KMS-11 (cell line): ENCODE results near the gene MED4.

Source experiments
- H2AFZ ChIP-seq: fragments of 200-600 bp; sonication (generic); 2 replicates; pipeline ENCODE4 v1.6.1; 2016; ENCODE audit warnings: antibody characterized with exemption, mixed run types, low read depth
- H3K27ac ChIP-seq: fragments of 200-600 bp; sonication (generic); 2 replicates; pipeline ENCODE4 v1.6.1; 2016; ENCODE audit warnings: mild to moderate bottlenecking, mixed run types
- H3K27me3 ChIP-seq: fragments of 200-600 bp; sonication (generic); 2 replicates; pipeline ENCODE4 v1.6.1; 2017; ENCODE audit warnings: mild to moderate bottlenecking, low read depth, mixed run types, moderate library complexity; ENCODE audit not compliant: insufficient read depth
- H3K36me3 ChIP-seq: fragments of 200-600 bp; sonication (generic); 2 replicates; pipeline ENCODE4 v1.6.1; 2017; ENCODE audit warnings: mild to moderate bottlenecking, mixed run types; ENCODE audit not compliant: insufficient read depth
- H3K4me1 ChIP-seq: fragments of 200-600 bp; sonication (generic); 2 replicates; pipeline ENCODE4 v1.6.1; 2016; ENCODE audit warnings: mild to moderate bottlenecking, low read depth, mixed run types; ENCODE audit not compliant: poor library complexity, severe bottlenecking
- H3K4me2 ChIP-seq: fragments of 200-600 bp; sonication (generic); 2 replicates; pipeline ENCODE4 v1.7.0; 2016; ENCODE audit warnings: mild to moderate bottlenecking, mixed run types
- H3K4me3 ChIP-seq: fragments of 200-600 bp; sonication (generic); IDR thresholded peaks from 2 replicates; pipeline ENCODE4 v1.6.1; 2017; ENCODE audit warnings: low read depth, low read length, mixed read lengths; ENCODE audit not compliant: insufficient read depth
- H3K79me2 ChIP-seq: fragments of 200-600 bp; sonication (generic); 2 replicates; pipeline ENCODE4 v1.6.1; 2016; ENCODE audit warnings: low read depth, mixed run types; ENCODE audit not compliant: insufficient read depth
- H3K9ac ChIP-seq: fragments of 200-600 bp; sonication (generic); 2 replicates; pipeline ENCODE4 v1.6.1; 2016; ENCODE audit warnings: mild to moderate bottlenecking, mixed run types
- H4K20me1 ChIP-seq: fragments of 200-600 bp; sonication (generic); 2 replicates; pipeline ENCODE4 v1.6.1; 2016; ENCODE audit warnings: mild to moderate bottlenecking, mixed run types; ENCODE audit not compliant: insufficient read depth
- CTCF ChIP-seq: fragments of 200-600 bp; sonication (generic); conservative IDR thresholded peaks from 2 replicates; pipeline ENCODE4 v1.6.1; 2017; ENCODE audit warnings: low read depth, mild to moderate bottlenecking, antibody characterized with exemption, low read length, moderate library complexity, mixed read lengths

MED4 gene

GRCh38 chr13:48110132-48110868 is 15.4 kb upstream of the MED4 start:
- H3K4me1 ChIP-seq, result no peaks in the 10 kb centered on the region
- no peaks in the 10 kb centered on the region for H3K27me3 ChIP-seq
- no peak overlapping the region for H2AFZ ChIP-seq
- no peak overlapping the region for H3K9ac ChIP-seq
- no peaks in the 10 kb centered on the region for H3K79me2 ChIP-seq
- no peak for TF ChIP-seq CTCF
- no peak overlapping the region for H3K4me3 ChIP-seq
- H3K27ac ChIP-seq, result no peak overlapping the region
- no peaks in the 10 kb centered on the region for H3K36me3 ChIP-seq
- no peak overlapping the region for H3K4me2 ChIP-seq
- H4K20me1 ChIP-seq, result no peaks in the 10 kb centered on the region

GRCh38 chr13:48108106-48108505 is 13.2 kb upstream of the MED4 start:
- Histone ChIP-seq H3K9ac (no peak overlapping the region), H4K20me1 (no peaks in the 10 kb centered on the region), H3K4me3 (no peak overlapping the region), H2AFZ (no peak overlapping the region), H3K4me2 (no peak overlapping the region), H3K36me3 (no peaks in the 10 kb centered on the region), H3K27ac (no peak overlapping the region), H3K79me2 (no peaks in the 10 kb centered on the region), H3K27me3 (no peaks in the 10 kb centered on the region), H3K4me1 (no peaks in the 10 kb centered on the region)
- no peak for TF ChIP-seq CTCF

- H3K4me3 ChIP-seq, result no peak overlapping the region
- TF ChIP-seq CTCF, result no peak
- no peak overlapping the region for H3K27ac ChIP-seq
- H3K4me2 ChIP-seq, result no peak overlapping the region
- peaks cover 8% of the 10 kb centered on the region for H3K4me1 ChIP-seq
- H3K27me3 ChIP-seq, result no peaks in the 10 kb centered on the region
- H4K20me1 ChIP-seq, result no peaks in the 10 kb centered on the region
- no peaks in the 10 kb centered on the region for H3K36me3 ChIP-seq
- H3K9ac ChIP-seq, result no peak overlapping the region
- no peak overlapping the region for H2AFZ ChIP-seq
- H3K79me2 ChIP-seq, result peaks cover 20% of the 10 kb centered on the region
Measured at GRCh38 chr13:48097793-48098192, 2.9 kb upstream of the MED4 start.

- no peaks in the 10 kb centered on the region for H3K36me3 ChIP-seq
- no peak for TF ChIP-seq CTCF
- no peak overlapping the region for H3K27ac ChIP-seq
- peaks cover 8% of the 10 kb centered on the region for H3K4me1 ChIP-seq
- no peak overlapping the region for H3K4me2 ChIP-seq
- no peak overlapping the region for H3K9ac ChIP-seq
- H3K79me2 ChIP-seq, result peaks cover 31% of the 10 kb centered on the region
- H4K20me1 ChIP-seq, result no peaks in the 10 kb centered on the region
- H2AFZ ChIP-seq, result no peak overlapping the region
- no peaks in the 10 kb centered on the region for H3K27me3 ChIP-seq
- no peak overlapping the region for H3K4me3 ChIP-seq
Measured at GRCh38 chr13:48096670-48097069, 1.8 kb upstream of the MED4 start.
